Right cardiac atrium (tissue), 5 donors: Measurements from ENCODE around the gene RAD51AP2. TPM values are rescaled to one million over a fixed set of nuclear protein-coding genes. Genes with fewer than 3 reads are reported as not detected.

Source experiments
- ATAC-seq, 2 donors: fragments of 200-7000 bp; cut with Tn5 transposase; one replicate each; pipeline versions ENCODE4 v1.8.0 to v1.9.1; 2020; ENCODE audit warnings: moderate library complexity in 2 of 2, mild to moderate bottlenecking in 1 of 2
- DNase-seq, 3 donors: peaks; one replicate each; pipeline ENCODE4 v3.0.0-alpha.2; 2020
- H3K27ac ChIP-seq: one replicate; pipeline ENCODE4 v1.5.1; 2013; ENCODE audit warnings: mild to moderate bottlenecking, low read length, control low read depth, moderate library complexity
- H3K27me3 ChIP-seq: one replicate; pipeline ENCODE4 v1.6.1; 2013; ENCODE audit not compliant: control insufficient read depth, insufficient read depth
- H3K4me1 ChIP-seq: one replicate; pipeline ENCODE4 v1.6.1; 2013; ENCODE audit warnings: low read length; ENCODE audit not compliant: control insufficient read depth, insufficient read depth
- H3K4me3 ChIP-seq: one replicate; pipeline ENCODE4 v1.5.1; 2013; ENCODE audit warnings: low read length, control low read depth
- H3K9me3 ChIP-seq: one replicate; pipeline ENCODE4 v1.6.1; 2013; ENCODE audit warnings: low read length; ENCODE audit not compliant: control insufficient read depth
- WGBS: extraction: QIAGEN DNeasy Blood & Tissue Kit; methylation state at CpG from one replicate; pipeline ENCODE4 v1.1.7; 2013; 5-methylcytosine and 5-hydroxymethylcytosine counted together
- intact Hi-C, 4 donors: fragments of 100-400 bp; cut with DNase I; formaldehyde crosslinking; loops; one replicate each; pipeline versions ENCODE4 v1.11.0 to v1.14.0; 2022 to 2023
- polyA plus RNA-seq: library from polyadenylated mRNA; stranded (reverse); fragments of 200-250 nt; gene quantifications from one replicate; pipeline ENCODE4 v1.2.3, GENCODE V29; 2013
- total RNA-seq, 4 donors: library from RNA; stranded (reverse); fragmentation: NEBNext Ultra II Directional; extraction: Animal tissue kit (Norgen Biotek cat#: 25700); gene quantifications; one replicate each; pipeline ENCODE4 v1.2.1, GENCODE V29; 2021
- donor health status: healthy with polysubstance abuse.
- donor health status: DM: no; HTN: yes; CAD: no.
- donor health status: DM: no; HTN: no; CAD: no.
- donor health status: DM: no; HTN: yes; CAD: no; lungs with severe emphysema.
- donor health status: DM: yes; HTN: yes; CAD: no.

Gene RAD51AP2
- total and polyA plus RNA-seq, 5 donors, result 0.14 to 0.51 (median 0.26) TPM

- Histone ChIP-seq H3K4me3 (no peak overlapping the region), H3K4me1 (no peaks in the 10 kb centered on the region), H3K27ac (no peak overlapping the region), H3K27me3 (no peaks in the 10 kb centered on the region), H3K9me3 (no peaks in the 10 kb centered on the region)
- intact Hi-C loops, result no loop called here
- ATAC-seq, result no peak
- DNase-seq, result peak in 1 of 3 donors; percentile 20
- WGBS, result 72% methylated on average over 6 of the region's 6 CpGs
These were observed 47.2 kb downstream of the RAD51AP2 start for GRCh38 chr2:17470855-17471641.

GRCh38 chr2:17461087-17461475, 57.2 kb downstream of the RAD51AP2 start:
- H3K4me1 ChIP-seq, result no peaks in the 10 kb centered on the region
- ATAC-seq, result no peak
- 87% methylated on average over 1 of the region's 1 CpG for WGBS
- no peaks in the 10 kb centered on the region for H3K9me3 ChIP-seq
- intact Hi-C loops, result no loop called here
- no peaks in the 10 kb centered on the region for H3K27me3 ChIP-seq
- DNase-seq, result no peak
- no peak overlapping the region for H3K27ac ChIP-seq
- H3K4me3 ChIP-seq, result no peak overlapping the region

Other genes starting within 250 kb of the RAD51AP2 start
- gene VSNL1, start 22.3 kb upstream of the RAD51AP2 start, total RNA-seq, result 10 to 100 TPM; 26.5 to 39.3 (median 36.0) TPM
- 36.8 TPM for gene VSNL1, start 22.3 kb upstream of the RAD51AP2 start, polyA plus RNA-seq
- 10 to 100 TPM; 11.9 to 14.6 (median 13.1) TPM for gene SMC6, start 235.4 kb upstream of the RAD51AP2 start, total RNA-seq
- 10.0 TPM for gene SMC6, start 235.4 kb upstream of the RAD51AP2 start, polyA plus RNA-seq
- gene GEN1, start 235.7 kb upstream of the RAD51AP2 start, total RNA-seq, result 1 to 10 TPM; 3.5 to 5.5 (median 4.3) TPM
- 1.5 TPM for gene GEN1, start 235.7 kb upstream of the RAD51AP2 start, polyA plus RNA-seq